Measurements from ENCODE around the gene SP100. TPM values are rescaled to one million over a fixed set of nuclear protein-coding genes. Genes with fewer than 3 reads are reported as not detected.
"Not testable (repeated sequence)": the region's sequence is repeated elsewhere in the genome, so short reads cannot be mapped to it uniquely, and the experiment has no call there.

The SP100 gene
- total RNA-seq = 369 and 433 TPM in 2 replicates

DNA sequence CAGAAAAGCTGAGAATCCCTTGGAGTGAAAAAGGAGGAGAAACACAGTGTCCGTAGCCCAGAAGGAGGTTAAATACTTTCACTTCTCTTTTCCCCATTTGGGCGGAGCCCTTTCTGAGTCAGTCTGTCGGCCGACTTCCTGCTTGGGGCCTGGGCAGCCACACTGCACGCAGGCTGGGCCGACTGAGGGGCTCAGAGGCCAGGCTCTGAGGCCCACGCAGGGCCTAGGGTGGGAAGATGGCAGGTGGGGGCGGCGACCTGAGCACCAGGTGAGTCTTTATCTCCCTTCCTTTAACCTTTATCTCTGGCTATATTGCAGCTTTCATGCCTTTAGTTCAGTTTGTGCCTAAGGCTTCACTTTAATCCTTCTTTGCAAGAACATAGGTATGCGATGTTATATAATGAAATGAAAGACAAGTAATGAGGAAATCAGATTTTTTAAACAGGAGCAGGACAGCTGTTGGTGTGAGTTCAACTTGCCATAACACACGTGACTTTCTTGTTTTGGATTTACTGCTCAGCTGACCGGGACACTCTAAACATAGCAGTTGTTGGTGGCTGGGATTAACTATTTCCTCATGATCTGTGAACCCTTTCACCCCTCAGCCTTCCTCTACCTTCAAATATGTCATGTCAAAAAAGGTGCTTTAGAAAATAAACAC, at the start of gene SP100:
Gene SP100, plus strand, starts transcription at position 141 of the 661 bp plus-strand sequence. Its CDS starts 96 bp downstream, at position 237.
- no peaks in the 10 kb centered on the region for H3K27me3 Mint-ChIP-seq
- intact Hi-C loops (cut with micrococcal nuclease) = loop anchor here (1.0 to 5.0 kb wide), 9 partner anchors 10 to 349 kb away; partner anchors contain the start of gene SLC16A14
- ATAC-seq (ENCODE audit: low read depth) (peak; percentile 83), DNase-seq (peak; percentile 67)
- peaks cover 80% of the 10 kb centered on the region for H3K4me1 Mint-ChIP-seq
- peak within 1 kb of the TSS; percentile 99 for H3K27ac Mint-ChIP-seq
- ChIA-PET POLR2A (interaction anchor here (0.6 to 8.3 kb wide), 23 partner anchors 8 to 263 kb away, joined by 3 to 47 read pairs (median 4); partner anchors contain the start of genes SP140 and SP140L), CTCF (interaction anchor here (1.3 kb wide), 1 partner anchor 214 kb away, joined by 3 read pairs; no protein-coding TSS in a partner anchor)
- TF ChIP-seq, protein P1, sequence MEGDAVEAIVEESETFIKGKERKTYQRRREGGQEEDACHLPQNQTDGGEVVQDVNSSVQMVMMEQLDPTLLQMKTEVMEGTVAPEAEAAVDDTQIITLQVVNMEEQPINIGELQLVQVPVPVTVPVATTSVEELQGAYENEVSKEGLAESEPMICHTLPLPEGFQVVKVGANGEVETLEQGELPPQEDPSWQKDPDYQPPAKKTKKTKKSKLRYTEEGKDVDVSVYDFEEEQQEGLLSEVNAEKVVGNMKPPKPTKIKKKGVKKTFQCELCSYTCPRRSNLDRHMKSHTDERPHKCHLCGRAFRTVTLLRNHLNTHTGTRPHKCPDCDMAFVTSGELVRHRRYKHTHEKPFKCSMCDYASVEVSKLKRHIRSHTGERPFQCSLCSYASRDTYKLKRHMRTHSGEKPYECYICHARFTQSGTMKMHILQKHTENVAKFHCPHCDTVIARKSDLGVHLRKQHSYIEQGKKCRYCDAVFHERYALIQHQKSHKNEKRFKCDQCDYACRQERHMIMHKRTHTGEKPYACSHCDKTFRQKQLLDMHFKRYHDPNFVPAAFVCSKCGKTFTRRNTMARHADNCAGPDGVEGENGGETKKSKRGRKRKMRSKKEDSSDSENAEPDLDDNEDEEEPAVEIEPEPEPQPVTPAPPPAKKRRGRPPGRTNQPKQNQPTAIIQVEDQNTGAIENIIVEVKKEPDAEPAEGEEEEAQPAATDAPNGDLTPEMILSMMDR (IDR thresholded peaks at IDR 0.05) = no peak
- peak within 1 kb of the TSS; percentile 93 for H3K4me3 Mint-ChIP-seq
- no peaks in the 10 kb centered on the region for H3K9me3 Mint-ChIP-seq
- peaks cover 45% of the 10 kb centered on the region for H3K36me3 Mint-ChIP-seq (ENCODE audit: low read depth)

DNA sequence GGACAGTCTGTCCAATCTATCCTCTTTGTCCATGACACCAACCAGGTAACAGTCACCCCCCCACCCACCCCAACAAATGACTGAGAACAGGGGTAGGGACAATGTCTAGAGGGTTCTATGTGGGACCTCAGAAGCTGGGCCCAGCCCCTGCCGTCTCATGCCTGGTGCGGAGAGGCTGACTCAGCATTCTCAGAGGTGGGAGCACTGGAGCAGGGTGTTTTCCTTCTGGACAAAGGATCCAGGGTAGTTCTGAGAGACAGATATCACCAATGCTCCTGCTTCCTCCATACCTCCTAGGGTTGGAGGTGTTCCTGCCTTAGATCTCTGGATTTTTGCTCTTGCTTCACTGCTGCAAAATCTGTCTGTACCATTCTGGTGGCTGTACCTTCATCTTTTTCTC, 33.9 kb upstream of the SP100 start:
- no peak for ATAC-seq (ENCODE audit: low read depth)
- no peaks in the 10 kb centered on the region for H3K9me3 Mint-ChIP-seq
- H3K4me1 Mint-ChIP-seq = no peaks in the 10 kb centered on the region
- CTCF ChIA-PET = no interaction called here
- intact Hi-C loops (cut with micrococcal nuclease) = no loop called here
- no peak overlapping the region for H3K27ac Mint-ChIP-seq
- no peak for DNase-seq
- no peaks in the 10 kb centered on the region for H3K27me3 Mint-ChIP-seq
- peaks cover 80% of the 10 kb centered on the region for H3K36me3 Mint-ChIP-seq (ENCODE audit: low read depth)
- TF ChIP-seq, protein P1 (IDR thresholded peaks at IDR 0.05) = no peak
- no peak overlapping the region for H3K4me3 Mint-ChIP-seq
- POLR2A ChIA-PET = no interaction called here

DNA sequence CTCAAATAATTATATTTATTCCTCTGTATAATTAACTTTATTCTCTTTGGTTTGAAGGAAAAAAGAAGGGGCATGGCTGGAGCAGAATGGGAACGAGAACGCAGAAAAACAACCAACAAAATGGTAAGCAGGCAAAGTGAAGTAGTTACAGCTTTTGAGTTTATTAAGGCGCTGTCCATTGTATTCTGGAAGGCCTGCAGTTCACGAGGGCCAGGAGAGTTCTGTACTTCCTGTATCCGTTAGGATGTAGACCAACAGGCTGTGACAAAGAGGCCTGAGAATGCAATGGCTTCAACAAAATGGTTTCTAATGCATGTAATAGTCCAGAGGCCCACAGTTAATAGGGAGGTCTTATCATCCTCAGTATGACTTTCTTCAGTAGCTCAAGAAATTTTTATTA, 32.5 kb upstream of the SP100 start:
- ATAC-seq (ENCODE audit: low read depth) = no peak
- ChIA-PET CTCF (no interaction called here), POLR2A (no interaction called here)
- H3K27ac Mint-ChIP-seq = no peak overlapping the region
- no peaks in the 10 kb centered on the region for H3K27me3 Mint-ChIP-seq
- no peaks in the 10 kb centered on the region for H3K9me3 Mint-ChIP-seq
- no peaks in the 10 kb centered on the region for H3K4me1 Mint-ChIP-seq
- no peak for DNase-seq
- intact Hi-C loops (cut with micrococcal nuclease) = no loop called here
- H3K4me3 Mint-ChIP-seq = no peak overlapping the region
- H3K36me3 Mint-ChIP-seq (ENCODE audit: low read depth) = peaks cover 78% of the 10 kb centered on the region
- TF ChIP-seq, protein P1 (IDR thresholded peaks at IDR 0.05) = no peak

DNA sequence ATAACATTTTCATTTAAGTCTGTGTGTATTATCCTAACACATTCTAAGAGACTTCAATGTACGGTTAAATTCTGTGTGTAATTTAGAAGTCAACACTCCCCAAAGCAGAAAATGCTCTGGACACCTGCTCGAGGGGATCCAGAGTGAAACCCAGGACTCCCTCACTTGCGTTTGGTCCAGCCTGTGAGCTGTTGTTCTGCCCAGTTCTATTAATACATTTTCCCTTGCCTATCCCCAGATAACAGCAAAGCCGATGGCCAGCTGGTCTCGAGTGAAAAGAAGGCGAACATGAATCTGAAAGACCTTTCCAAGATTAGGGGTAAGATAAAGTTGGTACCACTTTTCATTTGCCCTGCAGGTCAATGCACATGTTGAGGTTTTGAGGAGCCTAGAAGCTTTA, 31.0 kb upstream of the SP100 start:
- TF ChIP-seq, protein P1 (IDR thresholded peaks at IDR 0.05) = no peak
- CTCF ChIA-PET = no interaction called here
- ATAC-seq (ENCODE audit: low read depth) = no peak

DNA sequence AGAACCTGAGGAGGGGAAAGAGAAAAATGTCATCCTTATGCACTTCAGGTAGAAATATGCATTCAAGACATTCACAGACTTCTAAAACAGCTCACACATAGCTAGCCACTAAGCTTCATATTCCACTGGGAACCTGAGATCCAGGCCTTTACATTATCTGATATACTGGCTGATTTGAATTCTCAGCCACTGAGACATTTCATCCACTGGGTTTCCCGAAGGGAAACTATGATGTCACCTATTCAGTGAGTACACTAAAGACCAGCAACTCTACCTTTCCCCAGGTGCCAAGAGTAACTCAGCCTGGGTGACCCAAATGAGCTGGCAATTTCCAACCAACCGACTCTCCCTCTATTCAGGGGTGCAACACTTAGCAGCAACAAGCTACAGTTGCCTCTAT, 21.7 kb upstream of the SP100 start:
- Mint-ChIP-seq H3K4me1 (no peaks in the 10 kb centered on the region), H3K27ac (no peak overlapping the region), H3K4me3 (no peak overlapping the region), H3K36me3 (ENCODE audit: low read depth) (peaks cover 96% of the 10 kb centered on the region), H3K9me3 (no peaks in the 10 kb centered on the region), H3K27me3 (no peaks in the 10 kb centered on the region)
- no peak for DNase-seq
- ChIA-PET POLR2A (interaction anchor here (0.7 to 0.8 kb wide), 2 partner anchors 54 to 67 kb away, joined by 3 to 4 read pairs; partner anchors contain the start of gene SP140L), CTCF (no interaction called here)
- no peak for ATAC-seq (ENCODE audit: low read depth)
- TF ChIP-seq, protein P1 (IDR thresholded peaks at IDR 0.05) = no peak
- intact Hi-C loops (cut with micrococcal nuclease) = no loop called here

More for the DNA sequence above, 31.0 kb upstream of the SP100 start:
- DNase-seq = no peak
- H3K9me3 Mint-ChIP-seq = no peaks in the 10 kb centered on the region
- no peaks in the 10 kb centered on the region for H3K27me3 Mint-ChIP-seq
- intact Hi-C loops (cut with micrococcal nuclease) = no loop called here
- peaks cover 83% of the 10 kb centered on the region for H3K36me3 Mint-ChIP-seq (ENCODE audit: low read depth)
- H3K4me1 Mint-ChIP-seq = no peaks in the 10 kb centered on the region
- no peak overlapping the region for H3K4me3 Mint-ChIP-seq
- no peak overlapping the region for H3K27ac Mint-ChIP-seq
- POLR2A ChIA-PET = interaction anchor here (0.6 kb wide), 1 partner anchor 207 kb away, joined by 4 read pairs; no protein-coding TSS in a partner anchor

DNA sequence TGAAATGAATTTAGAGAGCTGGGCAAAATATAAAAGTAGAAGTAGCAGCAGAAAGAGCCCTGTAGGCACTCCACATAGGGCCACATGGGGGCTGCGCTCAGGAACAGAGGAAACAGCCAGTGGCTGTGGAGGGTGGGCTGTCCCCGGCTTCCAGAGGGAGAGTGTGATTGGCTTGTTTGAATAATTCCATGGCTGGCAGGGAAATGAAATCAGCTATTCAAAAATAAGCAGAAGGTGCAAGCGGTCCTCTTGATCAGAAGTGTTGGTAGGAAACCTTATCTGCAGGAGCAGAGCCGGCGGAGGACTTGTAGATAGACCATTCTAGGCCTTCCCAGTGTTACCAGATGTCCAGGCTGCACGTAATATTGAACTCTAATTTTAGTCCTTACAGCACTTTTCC, 17.3 kb upstream of the SP100 start:
- Mint-ChIP-seq H3K36me3 (ENCODE audit: low read depth) (peaks cover 90% of the 10 kb centered on the region), H3K27ac (peak overlapping the region; percentile 42)
- POLR2A ChIA-PET = not testable (repeated sequence)

More for the DNA sequence above, 17.3 kb upstream of the SP100 start:
- CTCF ChIA-PET = interaction anchor here (1.0 kb wide), 1 partner anchor 15 kb away, joined by 3 read pairs; no protein-coding TSS in a partner anchor
- ATAC-seq (ENCODE audit: low read depth); DNase-seq; H3K27me3 Mint-ChIP-seq; H3K4me1 Mint-ChIP-seq; intact Hi-C loops (cut with micrococcal nuclease); H3K4me3 Mint-ChIP-seq; H3K9me3 Mint-ChIP-seq: not testable (repeated sequence)

All from activated B cell treated with CpG ODN at 0.5 μM for 24 hours (primary cell).